GM12873 (cell line): ENCODE measurements around the gene TTC14.

ENCODE experiments used
- TF ChIP-seq, protein P1 (sequence below): IDR thresholded peaks from 2 replicates; pipeline ENCODE4 v1.5.1; 2012; ENCODE audit warnings: low read depth, mild to moderate bottlenecking, moderate library complexity, low read length, control low read depth; ENCODE audit not compliant: insufficient read depth; ENCODE audit errors: missing control alignments

TTC14 gene

DNA sequence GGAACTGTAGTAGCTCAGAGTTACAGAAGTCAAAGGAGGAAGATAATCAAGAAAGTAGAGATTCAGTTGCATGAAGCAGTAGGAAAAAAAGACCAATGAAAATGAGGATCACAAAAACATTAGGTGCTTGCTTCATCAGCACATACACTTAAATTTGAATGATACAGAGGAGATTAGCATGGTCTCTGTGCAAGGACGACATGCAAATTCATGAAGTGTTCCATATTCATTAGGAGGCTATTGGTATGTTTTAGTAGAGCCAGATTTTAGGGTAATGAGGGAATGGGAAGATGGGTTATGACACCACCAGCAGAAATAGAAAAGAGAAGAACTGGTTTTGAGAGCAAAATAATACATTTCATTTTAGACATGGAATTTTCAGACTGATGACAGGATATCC, 21.0 kb upstream of the TTC14 start:
- TF ChIP-seq, protein P1, sequence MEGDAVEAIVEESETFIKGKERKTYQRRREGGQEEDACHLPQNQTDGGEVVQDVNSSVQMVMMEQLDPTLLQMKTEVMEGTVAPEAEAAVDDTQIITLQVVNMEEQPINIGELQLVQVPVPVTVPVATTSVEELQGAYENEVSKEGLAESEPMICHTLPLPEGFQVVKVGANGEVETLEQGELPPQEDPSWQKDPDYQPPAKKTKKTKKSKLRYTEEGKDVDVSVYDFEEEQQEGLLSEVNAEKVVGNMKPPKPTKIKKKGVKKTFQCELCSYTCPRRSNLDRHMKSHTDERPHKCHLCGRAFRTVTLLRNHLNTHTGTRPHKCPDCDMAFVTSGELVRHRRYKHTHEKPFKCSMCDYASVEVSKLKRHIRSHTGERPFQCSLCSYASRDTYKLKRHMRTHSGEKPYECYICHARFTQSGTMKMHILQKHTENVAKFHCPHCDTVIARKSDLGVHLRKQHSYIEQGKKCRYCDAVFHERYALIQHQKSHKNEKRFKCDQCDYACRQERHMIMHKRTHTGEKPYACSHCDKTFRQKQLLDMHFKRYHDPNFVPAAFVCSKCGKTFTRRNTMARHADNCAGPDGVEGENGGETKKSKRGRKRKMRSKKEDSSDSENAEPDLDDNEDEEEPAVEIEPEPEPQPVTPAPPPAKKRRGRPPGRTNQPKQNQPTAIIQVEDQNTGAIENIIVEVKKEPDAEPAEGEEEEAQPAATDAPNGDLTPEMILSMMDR, result no peak

DNA sequence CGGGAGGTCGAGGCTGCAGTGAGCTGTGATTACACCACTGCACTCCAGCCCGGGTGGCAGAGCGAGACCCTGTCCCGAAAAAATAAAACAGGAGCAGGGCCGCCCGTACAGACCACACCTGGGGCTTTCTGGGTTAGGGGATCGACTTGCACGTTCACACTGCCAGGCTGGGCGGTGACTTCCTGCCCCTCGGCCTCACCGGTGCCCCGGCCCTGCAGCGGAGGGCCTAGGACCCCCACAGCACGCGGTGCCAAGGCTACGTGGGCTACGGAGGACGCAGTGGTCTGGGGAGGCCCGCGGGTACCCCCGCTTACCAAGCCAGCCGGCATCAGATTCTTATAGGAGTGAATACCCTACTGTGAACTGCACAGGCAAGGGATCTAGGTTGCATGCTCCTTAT, 11.6 kb upstream of the TTC14 start:
- TF ChIP-seq, protein P1, result no peak

GRCh38 chr3:180594631-180595558, 7.1 kb upstream of the TTC14 start:
- TF ChIP-seq, protein P1, result peak; percentile 45

- TF ChIP-seq, protein P1, result no peak
Observed at GRCh38 chr3:180595559-180595935, 6.4 kb upstream of the TTC14 start.

DNA sequence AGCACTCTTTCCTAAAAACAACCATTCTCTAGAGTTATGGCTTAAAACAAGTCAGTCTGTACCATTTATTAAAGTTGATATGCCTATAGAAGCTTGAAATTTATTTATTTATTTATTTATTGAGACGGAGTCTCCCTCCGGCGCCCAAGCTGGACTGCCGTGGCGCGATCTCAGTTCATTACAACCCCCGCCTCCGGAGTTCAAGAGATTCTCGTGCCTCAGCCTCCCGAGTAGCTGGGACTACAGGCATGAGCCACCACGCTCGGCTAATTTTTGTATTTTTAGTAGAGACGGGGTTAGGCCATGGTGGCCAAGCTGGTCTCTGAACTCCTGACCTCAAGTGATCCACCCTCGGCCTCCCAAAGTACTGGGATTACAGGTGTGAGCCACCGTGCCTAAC, 1.5 kb upstream of the TTC14 start:
- TF ChIP-seq, protein P1, result no peak

- TF ChIP-seq, protein P1, result no peak
Observed at GRCh38 chr3:180611006-180611405, 9.0 kb downstream of the TTC14 start.

- TF ChIP-seq, protein P1, result no peak
Observed at GRCh38 chr3:180612364-180612763, 10.4 kb downstream of the TTC14 start.
